Esophagus muscularis mucosa (tissue), 4 donors: ENCODE data around the gene AURKA. TPM values are rescaled to one million over a fixed set of nuclear protein-coding genes. Genes with fewer than 3 reads are reported as not detected.

Source experiments
- DNase-seq: peaks from one replicate; pipeline ENCODE4 v3.0.0-alpha.2; 2017; ENCODE audit errors: extremely low spot score
- H3K27ac ChIP-seq, 4 donors: fragments of 200-600 bp; sonication (generic); replicated peaks in 1 of 4; 1 replicate in 3 of 4; 2 replicates in 1 of 4; pipeline ENCODE4 v1.5.1; 2016 to 2019; ENCODE audit warnings: mild to moderate bottlenecking in 1 of 4
- H3K27me3 ChIP-seq, 4 donors: fragments of 200-600 bp; sonication (generic); one replicate each; pipeline versions ENCODE4 v1.5.1 to v1.6.0; 2016 to 2019
- H3K36me3 ChIP-seq, 4 donors: fragments of 200-600 bp; sonication (generic); one replicate each; pipeline ENCODE4 v1.5.1; 2016 to 2019
- H3K4me1 ChIP-seq, 4 donors: fragments of 200-600 bp; sonication (generic); one replicate each; pipeline ENCODE4 v1.5.1; 2016 to 2019
- H3K4me3 ChIP-seq, 4 donors: fragments of 200-600 bp; sonication (generic); 1 replicate in 2 of 4; 2 replicates in 2 of 4; pipeline ENCODE4 v1.5.1; 2016 to 2019; ENCODE audit warnings: mild to moderate bottlenecking in 4 of 4, moderate library complexity in 1 of 4
- H3K9me3 ChIP-seq, 4 donors: fragments of 200-600 bp; sonication (generic); 1 replicate in 3 of 4; 2 replicates in 1 of 4; pipeline ENCODE4 v1.5.1; 2016 to 2019
- EP300 ChIP-seq: sonication (generic); formaldehyde crosslinking; IDR thresholded peaks from one replicate; pipeline ENCODE4 v1.6.1; 2017; ENCODE audit warnings: antibody characterized with exemption
- POLR2A ChIP-seq: fragments of 450-650 bp; IDR thresholded peaks from one replicate; pipeline ENCODE4 v1.6.1; 2017; ENCODE audit warnings: antibody characterized with exemption, moderate library complexity, mild to moderate bottlenecking, low read depth
- POLR2AphosphoS5 ChIP-seq, 2 donors: sonication (generic); formaldehyde crosslinking; IDR thresholded peaks; one replicate each; pipeline ENCODE4 v1.6.1; 2017; ENCODE audit warnings: antibody characterized with exemption in 2 of 2
- WGBS: methylation state at CpG from one replicate; pipeline ENCODE4 v1.1.5; 2018; 5-methylcytosine and 5-hydroxymethylcytosine counted together
- intact Hi-C: fragments of 100-400 bp; cut with DNase I; formaldehyde crosslinking; loops from one replicate; pipeline ENCODE4 v1.15.1; 2023
- total RNA-seq, 4 donors: library from RNA; depleted of rRNA; stranded (reverse); fragments of >200 nt; gene quantifications; one replicate each; pipeline versions ENCODE4 v1.1.0 to v1.2.1, GENCODE V29; 2016
- TF ChIP-seq, protein P1 (sequence below), 3 experiments: fragments of 200-600 bp in 2 of 3; fragments of 450-650 bp in 1 of 3; sonication (generic) in 2 of 3; IDR thresholded peaks; one replicate each; pipeline ENCODE4 v1.5.1; 2017 to 2019; ENCODE audit warnings: antibody characterized with exemption in 3 of 3, mild to moderate bottlenecking in 2 of 3, moderate library complexity in 1 of 3

AURKA gene
- total RNA-seq, 4 donors from 2014 or later: 0.66 to 2.1 (median 1.4) TPM

DNA sequence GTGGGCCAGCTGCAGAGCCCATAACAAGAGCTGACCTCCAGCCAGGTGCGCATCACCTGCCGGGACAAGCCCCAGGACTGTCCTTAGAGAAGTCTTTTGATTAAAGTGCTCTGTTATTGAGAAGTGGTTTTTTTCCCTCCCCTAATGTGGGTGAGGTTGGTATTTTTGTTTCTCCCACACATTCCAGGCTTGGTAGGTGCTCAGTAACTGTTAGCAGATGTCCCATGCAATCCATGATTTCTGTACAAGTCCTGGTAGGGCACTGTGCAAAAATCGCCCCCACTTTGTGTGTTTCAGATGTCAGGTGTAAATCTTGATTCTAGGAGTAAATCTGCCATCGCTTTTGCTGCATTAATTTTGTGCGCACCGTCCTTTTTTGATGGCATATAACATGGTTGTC lies 28.5 kb downstream of the AURKA start:
- no peaks in the 10 kb centered on the region for H3K27me3 ChIP-seq
- H3K9me3 ChIP-seq: no peaks in the 10 kb centered on the region
- no peak for DNase-seq
- 97% methylated on average over 6 of the region's 6 CpGs for WGBS
- intact Hi-C loops: no loop called here
- H3K4me1 ChIP-seq: peaks cover 15 to 42% (median 34%) of the 10 kb centered on the region in 4 donors
- H3K27ac ChIP-seq: no peak overlapping the region
- no peak overlapping the region for H3K4me3 ChIP-seq
- TF ChIP-seq EP300 (no peak), POLR2A (no peak), POLR2AphosphoS5 (IDR thresholded peaks at IDR 0.05) (no peak)
- TF ChIP-seq, protein P1, sequence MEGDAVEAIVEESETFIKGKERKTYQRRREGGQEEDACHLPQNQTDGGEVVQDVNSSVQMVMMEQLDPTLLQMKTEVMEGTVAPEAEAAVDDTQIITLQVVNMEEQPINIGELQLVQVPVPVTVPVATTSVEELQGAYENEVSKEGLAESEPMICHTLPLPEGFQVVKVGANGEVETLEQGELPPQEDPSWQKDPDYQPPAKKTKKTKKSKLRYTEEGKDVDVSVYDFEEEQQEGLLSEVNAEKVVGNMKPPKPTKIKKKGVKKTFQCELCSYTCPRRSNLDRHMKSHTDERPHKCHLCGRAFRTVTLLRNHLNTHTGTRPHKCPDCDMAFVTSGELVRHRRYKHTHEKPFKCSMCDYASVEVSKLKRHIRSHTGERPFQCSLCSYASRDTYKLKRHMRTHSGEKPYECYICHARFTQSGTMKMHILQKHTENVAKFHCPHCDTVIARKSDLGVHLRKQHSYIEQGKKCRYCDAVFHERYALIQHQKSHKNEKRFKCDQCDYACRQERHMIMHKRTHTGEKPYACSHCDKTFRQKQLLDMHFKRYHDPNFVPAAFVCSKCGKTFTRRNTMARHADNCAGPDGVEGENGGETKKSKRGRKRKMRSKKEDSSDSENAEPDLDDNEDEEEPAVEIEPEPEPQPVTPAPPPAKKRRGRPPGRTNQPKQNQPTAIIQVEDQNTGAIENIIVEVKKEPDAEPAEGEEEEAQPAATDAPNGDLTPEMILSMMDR (IDR thresholded peaks at IDR 0.05): no peak
- H3K36me3 ChIP-seq: peaks cover 33 to 54% (median 42%) of the 10 kb centered on the region in 4 donors

DNA sequence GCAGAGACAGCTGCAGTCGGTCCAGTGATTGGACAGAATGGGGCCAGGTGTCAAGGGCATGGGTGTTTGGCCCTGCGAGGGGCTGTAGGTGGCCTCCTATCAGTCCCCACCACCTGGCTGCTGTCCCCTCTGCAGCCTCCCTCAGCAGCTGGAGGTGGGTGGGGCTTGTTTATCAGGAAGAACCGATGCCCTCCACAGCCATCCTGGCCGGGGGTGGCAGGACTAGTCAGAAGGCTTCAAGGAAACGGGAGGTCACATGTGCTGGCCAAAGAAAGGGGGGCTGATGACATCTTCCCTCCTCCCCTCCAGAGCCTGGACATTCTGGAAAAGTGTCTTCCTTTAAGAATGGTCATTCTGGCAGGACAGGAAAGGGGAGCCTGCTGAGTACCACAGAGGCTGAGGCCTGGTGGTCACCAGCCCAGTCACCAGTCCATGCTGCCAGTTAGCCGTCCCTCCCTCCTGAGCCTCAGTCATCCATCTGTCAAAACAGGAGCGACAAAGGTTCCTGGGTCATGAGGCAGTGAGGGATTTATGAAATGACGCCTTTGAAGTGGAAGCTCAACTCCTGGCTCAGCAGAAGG lies 29.1 kb downstream of the AURKA start:
- Histone ChIP-seq H3K4me3 (no peak overlapping the region), H3K36me3 (peaks cover 30 to 48% (median 38%) of the 10 kb centered on the region in 4 donors), H3K4me1 (peaks cover 15 to 47% (median 36%) of the 10 kb centered on the region in 4 donors), H3K9me3 (no peaks in the 10 kb centered on the region), H3K27me3 (no peaks in the 10 kb centered on the region), H3K27ac (no peak overlapping the region)
- no peak for DNase-seq
- intact Hi-C loops: no loop called here
- WGBS: 57% methylated on average over 8 of the region's 8 CpGs
- TF ChIP-seq POLR2A (no peak), POLR2AphosphoS5 (IDR thresholded peaks at IDR 0.05) (no peak), EP300 (no peak)
- TF ChIP-seq, protein P1 (IDR thresholded peaks at IDR 0.05): no peak

DNA sequence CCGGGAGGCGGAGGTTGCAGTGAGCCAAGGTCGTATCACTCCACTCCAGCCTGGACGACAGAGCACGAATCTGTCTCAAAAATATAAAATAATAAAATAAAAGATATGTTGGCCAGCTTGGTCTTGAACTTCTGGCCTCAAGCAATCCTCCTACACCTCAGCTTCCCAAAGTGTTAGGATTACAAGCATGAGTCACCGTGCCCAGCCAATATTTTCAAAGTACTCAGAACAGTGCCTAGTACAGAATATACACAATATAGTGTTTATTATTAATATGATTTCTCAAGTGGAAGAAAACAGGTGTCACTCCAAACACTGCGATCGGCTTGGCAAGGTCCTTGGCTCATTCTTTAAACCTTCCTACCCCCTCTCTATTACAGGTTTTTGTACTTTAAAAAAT lies 30.1 kb downstream of the AURKA start:
- no peaks in the 10 kb centered on the region for H3K9me3 ChIP-seq
- DNase-seq: no peak
- TF ChIP-seq, protein P1 (IDR thresholded peaks at IDR 0.05): no peak
- TF ChIP-seq EP300 (no peak), POLR2AphosphoS5 (IDR thresholded peaks at IDR 0.05) (no peak), POLR2A (no peak)
- no peak overlapping the region for H3K4me3 ChIP-seq
- intact Hi-C loops: no loop called here
- H3K36me3 ChIP-seq: peaks cover 20 to 38% (median 27%) of the 10 kb centered on the region in 4 donors
- H3K27ac ChIP-seq: no peak overlapping the region
- H3K27me3 ChIP-seq: no peaks in the 10 kb centered on the region
- H3K4me1 ChIP-seq: peaks cover 15 to 47% (median 36%) of the 10 kb centered on the region in 4 donors
- 82% methylated on average over 8 of the region's 8 CpGs for WGBS

DNA sequence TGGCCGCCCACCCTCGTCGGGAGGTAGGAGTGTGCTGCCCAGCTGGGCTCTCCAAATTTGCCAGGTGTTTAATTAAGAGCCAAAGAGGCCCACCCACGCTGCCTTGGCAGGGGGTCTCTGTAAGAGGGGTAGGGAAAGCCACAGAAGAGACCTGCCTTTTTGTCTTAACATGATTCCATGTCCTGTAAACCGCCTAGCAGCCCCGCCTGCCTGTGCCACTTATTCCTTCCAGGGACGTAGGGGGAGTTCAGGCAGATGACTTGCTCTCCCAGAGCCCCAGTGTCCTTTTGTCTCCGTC lies 31.2 kb downstream of the AURKA start:
- H3K36me3 ChIP-seq: peaks cover 10 to 28% (median 18%) of the 10 kb centered on the region in 4 donors
- TF ChIP-seq POLR2AphosphoS5 (IDR thresholded peaks at IDR 0.05): no peak
- no peak for TF ChIP-seq EP300
- TF ChIP-seq, protein P1 (IDR thresholded peaks at IDR 0.05): no peak
- no peak for TF ChIP-seq POLR2A
- 81% methylated on average over 8 of the region's 8 CpGs for WGBS
- intact Hi-C loops: no loop called here
- peaks cover 15 to 47% (median 36%) of the 10 kb centered on the region in 4 donors for H3K4me1 ChIP-seq
- H3K9me3 ChIP-seq: no peaks in the 10 kb centered on the region
- H3K4me3 ChIP-seq: no peak overlapping the region
- no peaks in the 10 kb centered on the region for H3K27me3 ChIP-seq
- DNase-seq: no peak
- H3K27ac ChIP-seq: peak overlapping the region in 3 of 4 donors; percentile 82 to 89 (median 85)
